Amniotic epithelial cell (primary cell): ENCODE results near the gene PRDM16.

Source experiments
- DNase-seq: peaks from one replicate; pipeline ENCODE4 v3.0.0-alpha.2; 2010; ENCODE audit warnings: low read depth

The PRDM16 gene

DNA sequence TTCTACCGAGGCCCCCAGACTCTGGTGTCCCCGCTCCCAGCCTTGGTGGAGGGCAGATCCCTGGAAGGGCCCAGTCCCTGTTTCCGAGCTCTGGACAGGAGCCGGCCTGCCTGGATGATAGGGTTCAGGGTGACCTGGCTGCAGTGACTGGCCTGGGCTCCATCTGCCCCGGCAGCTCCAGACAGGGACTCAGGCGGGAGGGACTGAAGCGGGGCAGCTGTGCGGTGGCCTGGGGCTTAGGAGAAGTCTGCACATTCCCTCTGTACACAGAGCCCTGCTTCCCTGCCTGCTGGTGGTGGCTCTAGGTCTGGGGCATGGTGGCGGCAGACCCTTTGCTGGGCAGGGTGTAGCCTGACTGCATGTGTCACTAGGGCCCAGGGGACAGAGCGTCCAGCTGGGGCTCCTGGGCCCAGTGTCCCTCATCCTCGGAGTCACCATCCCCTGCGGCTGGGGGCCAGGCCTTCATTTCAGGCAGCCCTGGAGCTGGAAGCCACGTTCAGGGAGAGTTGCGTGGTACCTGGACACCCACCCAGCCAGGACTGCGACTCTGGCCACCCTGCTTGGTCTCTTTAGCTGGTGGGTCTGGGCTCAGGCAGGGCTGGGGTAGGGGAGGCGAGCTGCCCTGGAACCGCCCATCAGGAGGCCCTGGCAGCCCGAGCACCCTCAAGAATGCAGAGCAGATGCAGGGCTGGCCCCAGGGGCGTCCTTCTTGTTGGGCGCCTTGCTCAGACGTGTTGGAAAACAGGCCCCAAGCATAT lies 395.1 kb downstream of the PRDM16 start:
- DNase-seq = no peak

DNA sequence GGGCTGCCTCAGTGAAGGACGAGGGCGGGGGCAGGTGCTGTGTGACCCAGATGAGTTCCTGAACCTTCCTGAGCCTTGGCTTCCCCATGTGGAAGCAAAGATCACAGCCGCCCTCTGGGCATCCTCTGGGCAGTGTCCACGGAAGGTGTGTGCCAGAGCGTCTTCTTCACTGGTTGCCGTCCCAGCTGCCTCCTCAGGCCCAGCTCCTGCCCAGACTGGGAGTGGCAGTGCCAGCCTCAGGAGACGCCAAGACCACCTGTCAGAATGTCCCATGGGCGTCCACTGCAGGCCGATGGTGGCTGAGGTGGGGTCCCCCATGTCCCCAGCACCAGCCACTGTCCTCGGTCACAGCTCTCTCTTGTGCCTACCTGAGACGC lies 395.6 kb downstream of the PRDM16 start:
- DNase-seq = no peak

DNA sequence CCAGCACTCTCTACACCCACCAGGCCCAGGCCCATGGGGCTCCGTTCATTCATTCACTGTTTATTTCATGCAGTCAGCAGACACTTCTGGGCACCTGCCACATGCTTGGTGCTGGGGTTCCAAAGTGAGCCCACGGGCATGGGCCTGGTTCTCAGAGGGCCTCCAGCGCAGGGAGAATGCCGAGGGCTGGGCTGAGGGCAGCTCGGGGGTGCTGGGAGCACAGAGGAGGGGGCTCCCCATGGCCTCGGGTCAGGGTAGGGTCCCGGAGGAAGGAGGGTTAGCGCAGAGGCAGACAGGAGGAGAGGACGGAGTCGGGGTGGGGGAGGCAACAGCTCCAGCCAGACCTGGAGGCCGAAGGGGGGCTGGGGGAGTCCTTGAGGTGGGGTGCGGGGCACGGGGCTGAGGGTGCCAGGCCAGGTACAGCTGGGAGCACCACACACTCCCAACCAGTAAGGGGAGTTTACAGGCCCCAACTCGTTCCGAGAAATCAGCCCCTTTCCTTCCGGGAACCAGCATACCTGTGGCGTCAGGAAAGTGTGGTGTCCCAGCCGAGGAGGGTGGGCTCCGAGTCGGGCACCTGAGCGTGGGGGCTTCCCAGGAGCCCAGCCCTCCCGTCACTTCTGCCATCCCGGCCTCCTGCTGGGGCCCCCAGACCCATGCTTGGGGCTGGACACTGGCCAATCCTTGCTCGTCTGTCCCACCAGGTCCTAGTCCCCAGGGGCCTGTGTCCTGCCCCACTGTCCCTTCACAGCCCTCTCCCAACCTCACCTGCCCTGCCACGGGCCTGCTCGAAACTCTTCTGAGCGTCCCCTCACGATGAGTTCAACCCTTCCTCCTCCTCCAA lies 396.3 kb downstream of the PRDM16 start:
- DNase-seq = no peak

DNA sequence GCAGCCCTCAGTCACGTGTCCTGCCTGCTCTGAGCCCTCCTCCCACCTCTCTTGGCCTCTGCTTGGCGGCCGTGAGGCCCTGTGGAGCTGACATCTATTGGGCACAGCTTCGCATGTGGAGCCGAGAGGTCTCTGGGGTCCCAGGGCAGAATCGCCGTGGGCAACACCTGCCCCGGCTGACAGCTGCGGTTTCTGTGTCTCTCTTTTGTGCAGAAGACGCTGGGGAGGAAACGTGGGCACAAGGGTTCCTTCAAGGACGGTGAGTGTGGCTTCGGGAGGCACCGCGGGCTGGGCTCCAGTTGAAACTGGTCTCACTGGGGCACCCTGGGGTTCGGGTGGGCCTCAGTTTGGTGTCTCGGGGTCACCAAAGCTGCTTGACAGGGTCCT lies 396.9 kb downstream of the PRDM16 start:
- DNase-seq = no peak

DNA sequence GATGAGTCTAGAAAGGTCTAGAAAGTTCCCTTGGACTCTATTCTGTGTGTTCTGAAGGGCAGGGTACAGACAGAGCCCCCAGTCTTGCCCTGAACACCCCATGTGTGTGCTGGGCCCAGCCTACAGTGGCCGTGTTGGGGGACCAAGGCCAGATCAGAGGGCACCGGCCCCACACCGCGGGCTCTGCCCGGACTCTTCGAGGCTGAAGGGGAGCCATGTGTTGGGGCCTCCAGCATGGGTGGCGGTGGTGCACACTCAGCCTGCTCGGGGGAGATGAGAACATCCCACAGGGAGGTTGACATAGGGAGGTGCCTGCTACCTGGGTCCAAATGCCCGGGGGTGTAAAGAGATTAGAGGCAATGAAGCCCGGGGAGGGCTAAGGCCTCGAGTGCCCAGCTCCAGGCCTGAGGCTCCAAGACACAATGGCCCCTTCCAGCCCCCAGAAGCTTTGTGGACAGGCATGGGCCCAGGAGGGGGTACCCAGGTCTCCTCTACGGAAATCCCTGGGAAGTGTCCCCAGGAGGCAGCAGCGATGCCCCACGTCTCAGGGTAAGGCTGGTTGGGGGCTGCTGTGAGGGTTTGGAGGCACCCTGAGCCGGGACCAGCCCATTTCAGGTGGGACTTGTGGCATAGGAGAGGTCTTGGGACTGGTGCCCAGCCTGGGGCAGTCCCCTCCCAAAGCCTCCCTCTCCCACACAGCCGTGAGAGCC lies 397.5 kb downstream of the PRDM16 start:
- no peak for DNase-seq

DNA sequence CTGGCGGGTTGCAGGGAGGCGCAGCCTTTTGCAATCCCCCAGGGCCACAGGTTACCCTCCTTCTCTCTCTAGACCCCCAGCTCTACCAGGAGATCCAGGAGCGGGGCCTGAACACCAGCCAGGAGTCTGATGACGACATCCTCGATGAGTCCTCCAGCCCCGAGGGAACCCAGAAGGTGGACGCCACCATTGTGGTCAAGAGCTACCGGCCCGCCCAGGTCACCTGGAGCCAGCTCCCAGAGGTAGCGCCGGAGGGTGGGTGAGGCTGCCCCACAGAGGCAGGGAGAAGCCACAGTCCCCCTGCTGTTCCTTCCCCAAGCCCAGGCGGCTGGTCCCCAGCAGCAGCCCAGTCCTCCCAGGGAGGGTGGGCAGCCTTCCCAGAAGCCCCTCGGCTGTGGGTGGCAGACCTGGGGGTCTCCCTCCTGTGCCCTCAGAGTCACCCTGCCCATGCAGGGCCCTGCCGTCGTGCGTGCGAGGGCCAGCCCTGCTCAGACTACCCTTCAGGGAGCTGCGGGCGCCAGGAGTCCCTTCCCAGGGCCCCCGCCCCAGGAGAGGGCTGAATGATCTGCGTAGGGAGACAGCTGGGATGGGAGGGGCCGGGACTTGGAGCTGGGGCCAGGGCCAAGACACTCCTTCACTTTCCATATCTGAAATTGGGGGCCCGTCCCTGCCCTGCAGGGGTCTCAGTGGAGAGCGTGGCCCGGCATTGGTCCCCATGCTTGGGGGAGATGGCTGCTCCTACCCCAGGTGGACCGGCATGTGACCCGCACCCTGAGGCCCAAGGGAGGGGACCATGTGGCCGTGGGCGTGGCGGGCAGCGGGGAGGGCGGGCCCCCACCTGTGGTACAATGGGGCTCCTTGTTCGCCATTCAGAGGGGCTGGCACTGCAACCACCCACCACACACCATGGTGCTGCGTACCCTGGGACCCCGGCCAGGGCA lies 398.4 kb downstream of the PRDM16 start:
- DNase-seq = no peak

DNA sequence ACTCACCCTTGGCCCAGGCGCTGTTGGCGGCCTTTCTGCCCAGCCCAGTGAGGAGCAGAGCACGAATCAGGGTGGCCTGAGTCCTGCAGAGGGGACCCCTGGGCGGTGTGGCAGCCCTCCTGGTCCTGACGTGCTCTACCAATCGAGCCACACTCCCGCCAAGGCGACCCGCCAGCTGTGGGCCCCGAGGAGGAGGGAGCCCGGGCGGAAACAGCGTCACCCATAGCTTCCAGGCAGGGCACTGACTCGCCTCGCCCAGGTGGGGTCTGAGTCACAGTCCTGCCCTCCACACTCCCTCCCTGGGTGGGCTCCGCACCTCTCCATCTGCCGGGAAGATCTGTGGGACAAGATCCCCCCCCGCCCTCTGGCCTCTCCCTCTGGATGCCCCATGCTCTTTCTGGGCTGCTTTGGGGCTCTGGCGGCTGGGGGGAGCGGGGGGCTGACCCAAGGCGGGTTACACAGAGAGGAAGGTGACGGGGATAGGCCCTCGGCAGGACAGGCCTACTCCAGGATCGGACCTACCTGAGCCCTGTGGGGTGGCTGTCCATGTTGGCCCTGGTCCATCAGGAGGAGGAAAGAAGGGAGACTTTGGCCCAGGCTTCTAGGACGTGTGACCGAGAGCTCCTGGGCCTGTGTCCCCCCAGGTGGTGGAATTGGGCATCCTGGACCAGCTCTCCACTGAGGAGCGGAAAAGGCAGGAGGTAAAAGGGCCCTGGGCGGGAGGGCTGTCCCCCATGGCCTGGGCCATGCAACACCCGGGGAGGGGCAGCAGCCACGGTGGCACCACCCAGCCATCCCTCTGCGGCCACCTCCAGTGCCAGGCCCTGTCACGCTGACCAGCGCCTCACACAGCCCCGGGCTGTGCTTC lies 399.5 kb downstream of the PRDM16 start:
- no peak for DNase-seq

DNA sequence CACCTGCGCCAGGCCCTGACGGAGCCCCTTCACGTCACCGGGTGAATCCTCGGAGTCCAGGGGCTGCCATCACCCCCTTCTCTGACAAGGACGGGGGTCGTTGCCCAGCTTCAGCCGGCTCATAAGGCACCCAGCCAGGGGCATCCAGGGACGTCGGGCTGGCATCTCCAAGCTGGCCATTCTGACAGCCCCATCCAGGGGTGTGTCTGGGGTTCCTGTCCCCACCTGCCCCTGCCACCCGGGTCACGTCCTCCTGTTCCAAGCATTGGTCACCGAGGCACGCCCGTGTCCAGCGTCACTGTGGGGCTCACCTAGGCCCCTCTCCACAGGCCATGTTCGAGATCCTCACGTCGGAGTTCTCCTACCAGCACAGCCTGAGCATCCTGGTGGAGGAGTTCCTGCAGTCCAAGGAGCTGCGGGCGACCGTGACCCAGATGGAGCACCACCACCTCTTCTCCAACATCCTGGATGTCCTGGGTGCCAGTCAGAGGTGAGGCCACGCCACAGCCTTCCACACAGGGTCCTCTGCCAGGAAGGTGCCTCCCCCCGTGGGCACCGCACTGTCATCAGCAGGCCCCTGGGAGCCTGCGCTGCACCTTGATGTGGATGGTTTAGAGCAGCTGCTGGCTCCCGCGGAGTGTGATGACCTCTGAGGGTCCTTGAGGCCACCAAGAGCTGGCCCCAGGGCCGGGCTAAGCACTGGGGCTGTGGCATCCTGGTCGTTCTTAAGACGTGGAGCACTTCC lies 400.3 kb downstream of the PRDM16 start:
- DNase-seq = no peak

DNA sequence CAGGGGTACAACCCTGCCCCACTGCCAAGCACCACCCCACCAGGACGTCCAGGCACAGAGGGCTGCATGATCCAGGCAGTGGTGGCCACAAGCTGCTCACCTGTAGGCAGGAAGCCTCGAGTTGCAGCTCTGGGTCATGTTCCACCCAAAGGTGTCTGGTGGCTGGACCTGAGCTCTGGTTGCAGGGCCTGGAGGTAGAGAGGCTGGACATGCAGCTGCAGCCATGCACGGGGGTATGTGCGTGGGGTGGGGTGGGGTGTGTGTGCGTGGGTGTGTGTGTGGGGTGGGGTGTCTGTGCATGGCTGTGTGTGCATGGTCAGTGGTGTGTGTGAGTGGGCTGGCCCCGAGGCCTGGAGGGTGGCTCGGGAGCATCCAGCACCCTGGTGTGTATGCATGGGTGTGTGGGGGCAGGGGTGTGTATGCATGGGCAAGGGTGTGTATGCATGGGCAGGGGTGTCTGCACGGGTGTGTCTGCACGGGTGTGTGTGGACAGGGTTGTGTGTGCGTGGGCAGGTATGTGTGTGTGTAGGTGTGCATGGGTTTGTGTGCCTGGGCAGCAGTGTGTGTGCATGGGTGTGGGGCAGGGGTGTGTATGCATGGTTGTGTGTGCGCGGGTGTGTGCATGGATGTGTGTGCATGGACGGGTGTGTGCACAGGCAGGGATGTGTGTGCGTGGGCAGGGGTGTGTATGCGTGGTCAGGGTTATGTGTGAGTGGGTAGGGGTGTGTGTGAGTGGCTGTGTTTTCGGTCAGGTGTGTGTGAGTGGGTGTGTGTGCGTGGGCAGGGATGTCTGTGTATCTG lies 401.0 kb downstream of the PRDM16 start:
- no peak for DNase-seq

DNA sequence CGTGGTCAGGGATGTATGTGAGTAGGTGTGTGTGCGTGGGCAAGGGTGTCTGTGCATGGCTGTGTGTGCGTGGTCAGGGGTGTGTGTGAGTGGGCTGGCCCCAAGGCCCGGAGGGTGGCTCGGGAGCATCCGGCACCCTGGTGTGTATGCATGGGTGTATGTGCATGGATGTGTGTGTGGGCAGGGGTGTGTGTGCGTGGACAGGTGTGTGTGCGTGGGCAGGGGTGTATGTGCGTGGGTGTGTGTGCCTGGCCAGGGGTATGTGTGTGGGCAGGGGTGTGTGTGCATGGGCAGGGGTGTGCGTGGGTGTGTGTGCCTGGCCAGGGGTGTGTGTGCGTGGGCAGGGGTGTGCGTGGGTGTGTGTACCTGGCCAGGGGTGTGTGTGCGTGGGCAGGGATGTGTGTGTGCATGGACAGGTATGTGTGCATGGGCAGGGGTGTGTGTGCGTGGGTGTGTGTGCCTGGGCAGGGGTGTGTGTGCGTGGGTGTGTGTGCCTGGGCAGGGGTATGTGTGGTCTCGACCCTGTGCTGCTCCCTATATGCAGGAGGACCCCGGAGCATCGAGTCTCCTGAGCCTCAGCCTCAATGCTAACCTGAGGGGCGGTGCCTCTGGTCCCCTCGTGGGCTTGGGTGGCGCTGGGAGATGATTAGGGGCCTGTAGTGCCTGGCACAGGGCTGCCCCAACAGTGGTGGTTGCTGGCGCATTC lies 401.8 kb downstream of the PRDM16 start:
- DNase-seq = no peak

DNA sequence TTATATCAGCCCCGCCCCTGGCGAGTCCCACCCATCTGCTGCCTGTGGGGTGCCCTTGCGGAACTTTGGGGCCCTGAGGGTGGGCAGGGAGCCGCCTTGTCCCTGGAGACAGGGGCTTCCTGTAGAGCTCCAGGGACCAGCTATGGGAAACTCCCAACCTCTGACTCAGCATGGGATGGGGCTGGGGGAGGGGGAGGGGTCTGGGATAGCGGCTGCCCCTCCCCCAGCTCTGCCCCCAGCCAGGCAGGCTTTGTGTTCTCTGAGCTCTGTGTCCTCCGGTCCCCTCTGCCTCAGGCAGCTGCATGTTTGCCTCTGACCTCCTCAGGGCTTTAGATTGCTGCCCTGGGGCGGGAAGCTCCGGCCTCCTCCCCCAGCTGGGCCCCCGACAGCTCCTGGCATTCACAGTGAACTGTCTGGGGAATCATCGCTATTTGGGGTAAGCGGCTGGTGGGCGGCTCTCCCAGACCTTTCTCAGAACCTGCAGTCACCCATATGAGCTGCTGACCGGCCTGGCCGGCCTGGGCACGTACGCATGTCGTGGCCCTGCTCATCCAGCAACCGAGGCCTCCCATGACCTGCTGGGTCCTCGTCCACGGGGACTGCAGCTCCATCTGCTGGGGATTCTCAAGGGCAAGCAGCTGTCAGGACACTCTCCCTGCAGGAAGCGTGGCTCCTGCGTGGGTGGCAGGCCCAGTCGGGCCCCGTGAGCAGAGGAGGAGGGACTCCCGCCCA lies 402.5 kb downstream of the PRDM16 start:
- peak; percentile 24 for DNase-seq

DNA sequence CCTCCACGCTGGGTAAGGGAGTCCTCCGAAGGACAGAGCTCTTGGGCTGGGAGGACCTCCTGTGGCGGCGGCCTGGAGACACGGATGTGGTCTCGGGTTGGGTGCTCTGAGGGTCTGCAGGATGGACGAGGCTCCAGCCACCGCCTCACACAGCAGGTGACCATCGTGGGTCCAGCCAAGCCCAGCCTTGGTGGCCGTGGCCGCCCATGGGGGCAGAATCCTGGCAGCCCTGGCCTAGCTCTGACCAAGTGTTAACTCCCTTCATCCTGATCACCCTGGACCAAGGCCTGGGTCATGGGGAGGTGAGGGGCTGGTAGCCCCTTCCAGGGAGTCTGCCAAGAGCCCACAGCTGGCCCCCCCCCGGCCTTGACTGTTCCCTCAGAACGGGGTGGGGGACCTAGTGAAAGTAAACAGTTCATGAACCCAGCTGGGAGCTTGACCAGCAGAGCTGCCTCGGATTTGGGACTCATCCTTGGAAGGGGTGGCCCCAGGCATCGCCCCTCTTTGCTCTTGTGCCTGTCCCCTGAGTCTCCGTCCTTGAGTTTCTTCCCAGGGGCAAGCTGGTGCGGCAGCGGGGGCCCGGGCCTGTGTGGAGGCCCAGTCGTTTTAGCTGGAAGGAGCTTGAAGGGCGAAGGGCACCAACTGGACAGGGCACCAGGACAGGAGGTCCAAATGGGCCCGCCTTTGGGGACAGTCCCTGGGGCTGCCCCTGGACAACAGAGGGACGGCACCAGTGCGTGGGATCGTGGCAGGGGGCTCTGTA lies 403.3 kb downstream of the PRDM16 start:
- DNase-seq = no peak

DNA sequence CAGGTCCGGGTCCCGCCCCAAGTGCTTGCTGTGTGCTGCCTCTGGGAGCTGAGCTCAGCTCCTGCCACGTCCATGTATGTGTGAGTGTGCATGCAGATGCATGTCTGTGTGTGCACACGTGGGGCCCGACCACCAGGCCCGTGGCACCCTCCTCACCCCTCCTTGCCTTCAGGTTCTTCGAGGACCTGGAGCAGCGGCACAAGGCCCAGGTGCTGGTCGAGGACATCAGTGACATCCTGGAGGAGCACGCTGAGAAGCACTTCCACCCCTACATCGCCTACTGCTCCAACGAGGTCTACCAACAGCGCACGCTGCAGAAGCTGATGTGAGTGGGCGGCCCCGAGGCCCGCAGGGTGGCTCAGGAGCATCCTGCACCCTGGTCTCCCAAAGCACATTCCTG lies 403.9 kb downstream of the PRDM16 start:
- no peak for DNase-seq

DNA sequence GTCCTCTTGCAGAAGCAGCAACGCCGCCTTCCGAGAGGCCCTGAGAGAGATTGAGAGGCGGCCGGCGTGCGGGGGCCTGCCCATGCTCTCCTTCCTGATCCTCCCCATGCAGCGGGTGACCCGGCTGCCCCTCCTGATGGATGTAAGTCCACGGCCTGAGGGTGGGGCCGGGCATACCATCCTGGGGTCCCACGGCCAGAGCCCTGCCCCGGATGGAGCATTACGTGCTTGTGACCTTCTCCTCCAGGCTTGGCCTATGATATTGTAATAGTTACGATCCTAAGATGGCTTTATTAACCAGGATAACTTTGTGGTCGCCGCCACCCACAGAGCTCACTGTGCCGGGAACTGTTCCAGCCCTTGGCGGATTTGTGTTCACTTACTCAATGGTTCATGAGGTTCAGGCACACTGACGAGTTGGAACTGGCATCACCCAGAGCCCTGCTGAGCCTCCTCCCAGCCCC lies 404.4 kb downstream of the PRDM16 start:
- peak; percentile 72 for DNase-seq

DNA sequence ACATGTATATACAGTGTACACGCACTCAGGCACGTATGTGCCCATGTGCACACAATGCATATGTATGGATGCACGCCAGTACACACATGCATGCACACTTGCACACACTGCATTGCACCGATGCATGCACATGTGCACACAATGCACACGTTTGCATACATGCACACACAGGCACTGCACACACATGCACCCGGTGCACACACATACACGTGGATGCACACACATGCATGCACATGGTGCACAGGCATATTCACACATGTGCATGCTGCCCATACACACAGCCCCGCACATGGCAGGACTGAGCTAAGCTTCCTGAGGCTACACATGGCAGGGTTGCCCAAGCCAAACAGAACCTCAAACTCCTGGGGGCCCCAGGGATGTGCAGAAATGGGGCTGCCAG lies 405.0 kb downstream of the PRDM16 start:
- no peak for DNase-seq

DNA sequence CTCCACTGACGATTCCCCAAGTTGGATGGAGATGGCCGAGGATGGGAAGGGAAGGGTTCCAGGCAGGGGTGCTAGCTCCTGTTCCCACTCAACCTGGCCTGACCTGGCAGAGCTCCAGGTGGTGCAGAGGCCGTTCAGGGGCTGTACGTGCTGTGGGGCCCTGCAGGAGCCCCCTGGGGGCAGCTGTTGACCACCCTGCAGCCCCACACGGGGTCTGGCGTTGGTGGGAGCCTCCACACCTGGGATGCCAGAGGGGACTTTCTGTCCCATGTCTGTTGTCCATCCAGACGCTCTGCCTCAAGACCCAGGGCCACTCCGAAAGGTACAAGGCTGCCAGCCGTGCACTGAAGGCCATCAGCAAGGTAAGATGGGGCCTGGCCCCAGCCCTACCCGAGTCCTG lies 405.4 kb downstream of the PRDM16 start:
- DNase-seq = no peak
